Neural cell (in vitro differentiated cells): ENCODE results near the gene RCC1.

Experiments used
- CTCF ChIP-seq: fragments of 450-650 bp; IDR thresholded peaks from 2 replicates; pipeline ENCODE4 v1.5.1; 2014; ENCODE audit warnings: antibody characterized with exemption, mild to moderate bottlenecking, moderate library complexity; ENCODE audit not compliant: poor library complexity, severe bottlenecking
- EP300 ChIP-seq: fragments of 450-650 bp; conservative IDR thresholded peaks from 2 replicates; pipeline ENCODE4 v1.6.1; 2014; ENCODE audit warnings: antibody characterized with exemption, mild to moderate bottlenecking, moderate library complexity; ENCODE audit not compliant: poor library complexity, severe bottlenecking
- EZH2 ChIP-seq: fragments of 200-600, 300-800 bp; shearing (Covaris generic), sonication (generic); IDR thresholded peaks from 2 replicates; pipeline ENCODE4 v1.6.1; 2014; ENCODE audit warnings: antibody characterized with exemption, low read length, borderline replicate concordance, mild to moderate bottlenecking; ENCODE audit not compliant: insufficient read depth, poor library complexity, severe bottlenecking
- MXI1 ChIP-seq: fragments of 450-650 bp; conservative IDR thresholded peaks from 2 replicates; pipeline ENCODE4 v1.6.1; 2014; ENCODE audit warnings: antibody characterized with exemption, mild to moderate bottlenecking; ENCODE audit not compliant: poor library complexity, severe bottlenecking
- POLR2AphosphoS5 ChIP-seq: IDR thresholded peaks from 2 replicates; pipeline ENCODE4 v1.6.1; 2012
- RAD21 ChIP-seq: fragments of 450-650 bp; conservative IDR thresholded peaks from 2 replicates; pipeline ENCODE4 v1.6.1; 2014; ENCODE audit warnings: antibody characterized with exemption, mild to moderate bottlenecking, moderate library complexity
- REST ChIP-seq: IDR thresholded peaks from 2 replicates; pipeline ENCODE4 v1.6.1; 2012; ENCODE audit warnings: borderline replicate concordance
- SMC3 ChIP-seq: fragments of 450-650 bp; conservative IDR thresholded peaks from 2 replicates; pipeline ENCODE4 v1.6.1; 2014; ENCODE audit warnings: antibody characterized with exemption, mild to moderate bottlenecking, moderate library complexity; ENCODE audit not compliant: poor library complexity
- TAF1 ChIP-seq: IDR thresholded peaks from 2 replicates; pipeline ENCODE4 v1.6.1; 2012; ENCODE audit warnings: low read depth

GRCh38 chr1:28494737-28495136, 11.1 kb upstream of the RCC1 start:
- TF ChIP-seq EZH2 (no peak), POLR2AphosphoS5 (no peak), CTCF (no peak), MXI1 (no peak), TAF1 (no peak), SMC3 (no peak), REST (no peak), EP300 (no peak), RAD21 (no peak)
